K562 treated with DMSO at 1 percent for 48 hours (cell line): ENCODE data around the gene COX6A1. TPM values are rescaled to one million over a fixed set of nuclear protein-coding genes. Genes with fewer than 3 reads are reported as not detected.

Experiments used
- total RNA-seq: library from RNA; unstranded; fragments of 300-600 nt; gene quantifications from 2 replicates; pipeline ENCODE4 v1.2.3, GENCODE V29; 2022; ENCODE audit warnings: low replicate concordance; ENCODE audit errors: extremely low read depth

Gene COX6A1
- not detected in 2 replicates for total RNA-seq

GRCh38 chr12:120437735-120438494, at the start of gene COX6A1:
Gene COX6A1 (plus strand): TSS chr12:120438113. CDS start chr12:120438127, 14 bp downstream.

GRCh38 chr12:120445911-120446843, 8.3 kb downstream of the COX6A1 start, which contains the start of the genes GATC and TRIAP1:
Gene GATC (plus strand): TSS chr12:120446444. CDS start chr12:120446481, 37 bp downstream.
Gene TRIAP1 (minus strand): TSS chr12:120446384. CDS start chr12:120446372, 12 bp downstream.

GRCh38 chr12:120469450-120470149, 31.7 kb downstream of the COX6A1 start, which contains the start of gene SRSF9:
Gene SRSF9 (minus strand): TSS chr12:120469748. CDS start chr12:120469609, 139 bp downstream.

Other genes with a start within 250 kb of the COX6A1 start
- not detected in 2 replicates for gene GCN1, start 243.4 kb upstream of the COX6A1 start, total RNA-seq
- 3,796 and 8,949 TPM in 2 replicates for gene RPLP0, start 237.0 kb upstream of the COX6A1 start, total RNA-seq
- gene PXN, start 172.4 kb upstream of the COX6A1 start, total RNA-seq: not detected in 2 replicates
- not detected in 2 replicates for gene RNU4-2, start 146.2 kb upstream of the COX6A1 start, total RNA-seq
- gene RNU4-1, start 144.9 kb upstream of the COX6A1 start, total RNA-seq: not detected in 2 replicates
- not detected in 2 replicates for gene SIRT4, start 135.8 kb upstream of the COX6A1 start, total RNA-seq
- not detected in 2 replicates for gene PLA2G1B, start 110.3 kb upstream of the COX6A1 start, total RNA-seq
- gene MSI1, start 68.9 kb upstream of the COX6A1 start, total RNA-seq: not detected in 2 replicates
- gene TRIAP1, start 8.3 kb downstream of the COX6A1 start, total RNA-seq: not detected in 2 replicates
- gene GATC, start 8.3 kb downstream of the COX6A1 start, total RNA-seq: not detected in 2 replicates
- gene SRSF9, start 31.6 kb downstream of the COX6A1 start, total RNA-seq: not detected in 2 replicates
- gene DYNLL1, start 58.0 kb downstream of the COX6A1 start, total RNA-seq: not detected in 2 replicates
- not detected in 2 replicates for gene COQ5, start 91.0 kb downstream of the COX6A1 start, total RNA-seq
- not detected in 2 replicates for gene RNF10, start 96.2 kb downstream of the COX6A1 start, total RNA-seq
- not detected in 2 replicates for gene POP5, start 143.3 kb downstream of the COX6A1 start, total RNA-seq
- not detected in 2 replicates for gene CABP1, start 202.5 kb downstream of the COX6A1 start, total RNA-seq
- 105 TPM in 1 of 2 replicates, not detected in the other for gene MLEC, start 249.0 kb downstream of the COX6A1 start, total RNA-seq